Measurements from ENCODE around the gene LIPF.

DNA sequence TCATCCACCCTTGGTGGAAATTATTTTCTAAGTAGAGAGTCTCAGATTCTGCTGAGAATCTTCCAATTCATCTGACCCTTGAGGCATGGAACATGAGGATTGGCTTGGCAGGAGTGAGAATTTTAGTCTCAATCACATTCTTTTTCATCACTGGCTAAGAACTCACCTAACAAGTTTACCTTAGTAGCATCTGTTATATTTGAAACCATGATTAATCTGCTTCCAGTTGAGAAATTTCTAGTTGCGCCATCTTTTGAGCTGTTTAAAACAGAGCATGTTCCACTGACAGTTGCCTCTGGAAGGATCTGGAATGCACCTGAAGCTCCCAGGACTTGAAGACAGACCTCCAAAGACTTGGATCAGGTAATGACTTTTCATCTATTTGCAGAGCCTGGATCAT lies 41.7 kb downstream of the LIPF start, which contains the start of gene LIPK:
- TF ChIP-seq POLR2A (IDR thresholded peaks at IDR 0.05; ENCODE audit: low read length) (no peak), GATA1 (IDR thresholded peaks at IDR 0.05; ENCODE audit: low read depth, low read length) (no peak)

Data from erythroblast (primary cell).